GDM1 (cell line): ENCODE measurements around the gene RERE.

Experiments
- DNase-seq: peaks from one replicate; lab custom pipeline; 2025; lab: John Stamatoyannopoulos, UW

The RERE gene

DNA sequence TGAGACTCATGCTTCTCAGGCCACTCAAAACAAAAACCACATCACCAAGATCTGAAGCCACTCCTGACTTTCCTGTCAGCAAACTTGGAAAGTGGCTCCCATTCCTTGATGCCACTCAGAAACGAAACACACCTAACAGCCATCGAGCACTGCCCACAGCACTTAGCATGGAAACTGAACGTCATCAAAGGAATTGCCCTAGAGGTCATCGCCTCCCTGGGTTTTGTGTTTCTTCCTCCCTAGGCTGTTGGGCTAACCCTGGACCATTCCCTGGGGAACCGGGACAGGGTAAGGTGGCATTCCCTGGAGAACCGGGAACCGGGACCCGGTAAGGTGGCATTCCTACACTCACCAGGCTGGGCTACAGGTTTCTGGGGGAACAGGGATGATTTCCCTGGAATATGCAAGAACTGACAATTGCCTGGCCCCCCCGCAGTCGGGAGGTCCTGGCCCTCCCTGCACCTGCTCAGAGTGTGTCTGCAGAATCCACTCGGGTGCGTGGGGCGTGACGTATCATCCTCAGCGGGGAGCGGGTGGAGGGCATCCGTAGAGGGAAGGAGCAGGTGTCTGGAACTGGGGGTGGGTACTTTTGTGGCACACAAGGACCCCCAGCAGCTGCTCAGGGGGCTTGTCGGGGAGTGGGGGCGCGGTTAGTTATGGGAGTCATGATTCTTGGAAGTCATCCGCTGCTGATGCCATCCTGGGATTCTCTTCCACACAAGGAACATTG lies 469.2 kb downstream of the RERE start:
- DNase-seq: no peak

DNA sequence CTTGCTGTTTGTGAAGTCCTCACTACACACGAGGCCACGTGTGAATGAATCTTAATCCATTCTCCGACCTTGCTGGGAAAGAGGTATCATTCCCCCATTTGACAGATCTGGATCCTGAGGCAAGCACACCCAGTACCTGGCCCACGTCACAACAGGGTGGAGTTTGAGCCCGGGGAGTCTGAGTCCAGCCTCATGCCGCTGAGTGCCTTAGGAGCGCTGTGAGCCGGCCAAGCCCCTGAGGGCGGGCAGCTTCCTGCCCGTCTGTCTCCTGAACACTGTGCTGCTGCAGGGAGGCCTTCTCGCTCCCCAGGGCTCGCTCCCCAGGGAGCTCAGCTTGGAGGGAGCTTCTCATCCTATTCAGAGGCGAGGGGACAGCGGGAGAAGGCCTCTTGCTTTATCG lies 469.8 kb downstream of the RERE start:
- DNase-seq: no peak

DNA sequence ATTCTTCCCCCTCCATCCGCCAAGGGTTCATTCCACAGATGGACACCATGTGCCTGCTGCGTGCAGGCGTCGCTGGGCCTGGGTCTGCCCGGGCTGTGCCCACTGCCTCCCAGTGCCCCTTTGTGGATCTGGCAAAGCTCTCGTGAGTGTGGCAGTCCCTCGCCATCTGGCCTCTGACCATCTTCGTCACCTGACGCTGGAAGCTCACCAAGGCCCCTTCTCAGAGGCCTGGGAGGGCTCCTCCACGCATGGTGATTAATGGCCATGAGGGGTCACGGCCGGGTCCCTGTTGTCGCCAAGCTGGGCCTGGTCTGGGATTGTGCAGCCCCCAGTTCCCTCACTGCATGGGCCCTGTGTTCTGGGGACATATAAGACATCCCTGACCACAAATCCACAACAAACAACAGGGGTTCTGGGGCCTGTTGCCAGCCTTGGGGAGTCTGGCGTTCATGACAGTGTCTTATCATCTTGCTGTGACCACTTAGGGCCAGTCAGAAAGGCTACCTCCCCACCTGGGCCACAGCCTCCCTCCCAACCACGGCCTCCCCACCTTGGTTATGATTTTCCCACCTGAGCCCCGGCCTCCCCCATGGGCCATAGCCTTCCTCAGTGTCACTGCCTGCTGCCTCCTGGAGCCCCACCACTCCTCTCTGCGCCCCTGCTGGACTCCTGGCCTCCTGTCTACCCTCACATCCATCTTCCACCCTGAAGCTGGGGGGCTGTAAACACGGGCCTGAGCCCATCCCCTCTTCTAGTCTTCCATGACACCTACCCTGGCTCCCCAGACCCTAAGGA lies 471.6 kb downstream of the RERE start:
- DNase-seq: no peak

DNA sequence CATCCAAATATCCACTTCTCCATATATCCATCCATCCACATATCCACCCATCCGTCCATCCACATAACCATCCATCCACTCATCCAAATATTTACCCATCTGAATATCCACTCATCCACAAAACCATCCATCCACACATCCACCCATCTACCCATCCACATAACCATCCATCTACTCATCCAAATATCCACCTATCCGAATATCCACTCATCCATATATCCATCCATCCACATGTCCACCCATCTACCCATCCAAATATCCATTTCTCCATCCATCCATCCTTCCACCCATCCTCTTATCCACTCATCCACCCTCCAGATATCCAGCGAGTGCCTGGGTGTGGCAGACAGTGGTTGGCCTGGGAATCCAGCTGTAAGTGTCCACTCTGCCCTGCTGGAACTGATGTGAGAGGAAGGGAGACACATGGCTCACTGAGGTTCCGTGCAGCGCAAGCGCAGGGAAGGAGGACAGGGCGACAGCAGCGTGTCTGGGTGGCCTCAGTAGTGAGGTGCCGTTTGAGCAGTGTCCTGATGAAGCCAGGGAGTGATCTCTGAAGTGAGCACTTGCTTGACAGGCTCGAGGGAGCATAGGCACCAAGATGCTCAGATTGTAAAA lies 472.4 kb downstream of the RERE start:
- no peak for DNase-seq

DNA sequence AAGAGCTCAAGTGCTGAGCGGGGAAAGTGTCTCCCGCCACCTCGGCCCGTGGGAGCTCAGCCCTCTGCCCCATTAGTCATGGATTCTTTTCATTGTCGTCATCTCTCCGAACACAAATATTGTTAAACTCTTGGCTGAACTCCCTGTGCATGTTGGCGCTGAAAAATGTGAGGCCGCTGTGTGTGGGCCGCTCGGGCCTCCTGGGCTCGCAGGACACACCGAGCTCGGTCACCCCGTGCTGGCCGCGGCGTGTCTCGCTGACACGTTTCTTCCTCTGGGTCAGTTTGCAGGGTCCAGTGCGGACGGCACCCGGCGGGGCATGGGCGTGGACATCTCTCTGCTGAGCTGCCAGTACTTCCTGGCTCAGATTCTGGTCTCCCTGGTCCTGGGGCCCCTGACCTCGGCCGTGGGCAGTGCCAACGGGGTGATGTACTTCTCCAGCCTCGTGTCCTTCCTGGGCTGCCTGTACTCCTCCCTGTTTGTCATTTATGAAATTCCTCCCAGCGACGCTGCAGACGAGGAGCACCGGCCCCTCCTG lies 473.9 kb downstream of the RERE start:
- DNase-seq: no peak

DNA sequence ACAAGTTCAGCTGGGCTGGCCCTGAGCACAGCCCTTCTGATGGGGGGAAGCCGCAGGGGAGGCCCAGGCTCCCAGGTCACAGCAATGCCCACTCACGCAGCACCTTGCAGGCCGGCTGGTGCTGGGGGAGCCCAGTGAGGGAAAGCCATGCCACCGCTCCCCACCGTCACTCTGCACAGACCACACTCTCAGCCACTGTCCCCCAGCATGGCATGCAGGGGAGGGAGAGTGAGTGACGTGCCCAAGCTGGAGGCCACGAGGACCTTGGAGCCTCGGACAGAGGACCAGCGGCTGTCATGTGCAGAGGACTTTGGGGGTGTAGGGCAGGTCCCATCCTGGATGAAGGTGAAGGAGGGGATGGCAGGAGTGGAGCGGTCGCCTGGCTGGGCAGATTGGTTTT lies 474.4 kb downstream of the RERE start:
- no peak for DNase-seq

DNA sequence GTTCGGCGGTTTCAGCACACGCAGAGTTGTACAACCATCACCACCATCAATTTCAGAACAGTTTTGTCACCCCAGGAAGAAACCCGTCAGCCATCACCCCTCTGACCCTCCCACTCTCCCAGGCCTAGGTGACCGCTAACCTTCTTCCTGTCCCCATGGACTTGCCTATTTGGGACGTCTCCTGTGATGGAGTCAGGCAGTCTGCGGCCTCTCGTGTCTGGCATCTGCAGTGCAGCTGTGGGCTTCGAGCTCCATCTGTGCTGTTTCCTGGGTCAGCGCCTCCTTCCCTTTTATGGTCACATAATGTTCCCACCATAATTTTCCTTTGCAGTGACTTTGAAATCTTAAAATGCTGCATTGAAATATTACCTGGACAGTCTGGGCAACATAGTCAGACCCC lies 475.1 kb downstream of the RERE start:
- no peak for DNase-seq

DNA sequence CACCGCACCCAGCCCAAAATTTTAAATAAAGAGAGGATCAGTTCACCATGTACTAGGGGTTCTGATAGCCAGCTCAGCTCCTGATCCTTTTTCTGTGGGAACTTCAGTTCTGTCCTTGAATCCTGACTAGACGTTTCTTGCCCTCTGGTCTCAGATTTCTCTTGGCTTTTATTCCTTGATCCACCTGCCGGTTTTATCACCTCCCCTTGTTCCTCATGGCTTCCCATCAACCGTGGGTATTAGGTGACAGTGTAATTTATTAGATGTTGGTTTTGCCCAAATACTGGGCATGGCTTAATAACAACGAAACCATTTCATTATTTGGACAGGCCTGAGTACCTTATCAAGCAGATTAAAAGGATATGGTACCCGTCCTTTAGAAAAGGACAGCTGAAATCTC lies 477.0 kb downstream of the RERE start:
- no peak for DNase-seq

DNA sequence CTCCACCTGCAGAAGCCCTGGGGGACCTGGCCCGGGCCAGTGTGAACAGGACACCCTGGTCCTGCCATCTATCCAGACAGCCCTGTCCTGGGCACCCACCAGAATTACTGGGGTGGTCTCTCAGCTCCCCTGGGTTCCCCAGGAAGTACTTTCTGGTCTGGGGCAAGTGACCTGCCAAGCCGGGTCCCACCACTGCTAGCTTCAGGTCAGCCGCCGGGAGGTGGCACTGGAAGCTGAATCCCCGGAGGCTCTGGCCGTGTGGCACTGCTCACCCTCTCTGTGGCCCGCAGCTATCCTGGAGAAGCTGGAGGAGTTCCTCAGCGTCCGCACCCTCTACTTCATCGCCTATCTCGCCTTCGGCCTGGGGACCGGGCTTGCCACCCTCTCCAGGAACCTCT lies 478.2 kb downstream of the RERE start:
- no peak for DNase-seq

DNA sequence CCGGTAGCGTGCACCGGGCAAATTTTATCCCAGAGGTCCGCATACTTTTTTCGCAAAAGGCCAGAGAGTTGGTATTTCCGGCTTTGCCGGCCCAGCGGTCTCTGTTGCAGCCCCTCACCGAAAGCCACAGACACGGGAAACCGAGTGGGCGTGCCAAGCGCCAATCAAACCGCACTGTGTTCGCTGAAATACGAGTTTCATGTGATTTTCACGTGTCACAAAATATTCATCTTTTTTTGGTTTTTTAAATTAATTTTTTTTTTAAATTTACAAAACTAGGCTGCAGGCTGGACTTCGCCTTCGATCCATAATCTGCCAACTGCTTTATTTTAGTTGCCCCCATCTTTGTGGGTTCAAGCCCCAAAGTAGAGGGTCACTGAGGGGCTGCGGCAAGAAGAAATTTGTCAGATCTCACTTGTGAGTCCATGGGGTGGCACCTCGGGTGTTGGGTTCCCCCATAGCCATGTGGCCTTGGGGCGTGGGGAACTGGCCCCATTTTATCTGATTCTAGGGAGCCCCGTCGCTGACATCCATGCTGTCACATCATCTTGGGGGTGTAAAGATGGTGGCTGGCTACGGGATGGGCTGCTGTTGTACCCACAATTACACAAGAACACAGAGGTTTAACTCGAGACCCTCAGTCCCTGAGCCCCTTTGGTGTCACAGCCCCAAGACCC lies 478.8 kb downstream of the RERE start:
- no peak for DNase-seq

DNA sequence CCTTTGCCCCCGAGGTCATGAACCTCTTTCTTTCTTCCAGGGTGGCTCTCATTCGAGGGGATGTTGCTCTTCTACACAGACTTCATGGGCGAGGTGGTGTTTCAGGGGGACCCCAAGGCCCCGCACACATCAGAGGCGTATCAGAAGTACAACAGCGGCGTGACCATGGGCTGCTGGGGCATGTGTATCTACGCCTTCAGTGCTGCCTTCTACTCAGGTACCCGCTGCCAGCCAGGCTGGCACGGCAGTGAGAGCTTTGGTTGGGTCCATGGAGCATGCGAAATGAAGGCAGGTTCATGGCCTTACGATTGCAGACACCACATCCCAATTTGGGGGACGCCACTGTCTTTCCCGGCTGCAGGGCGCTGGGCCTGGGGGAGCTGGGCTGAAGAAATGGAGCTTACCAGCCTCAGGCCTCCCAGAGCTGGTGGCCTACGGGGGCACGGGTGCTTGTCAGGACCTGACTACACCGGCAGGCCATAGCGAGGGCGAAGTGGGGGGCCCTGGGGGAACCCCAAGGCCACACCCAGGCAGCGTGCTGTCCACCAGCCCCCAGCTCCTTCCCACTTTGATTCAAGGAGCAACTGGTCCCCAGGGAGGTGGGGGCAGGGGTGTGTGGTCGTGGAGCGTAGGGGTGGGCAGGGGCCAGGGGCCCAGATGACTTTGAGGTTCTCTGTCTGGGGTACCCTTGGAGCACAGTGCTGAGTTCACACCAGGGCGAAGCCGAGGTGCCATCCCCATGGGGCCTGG lies 479.5 kb downstream of the RERE start:
- DNase-seq: no peak

DNA sequence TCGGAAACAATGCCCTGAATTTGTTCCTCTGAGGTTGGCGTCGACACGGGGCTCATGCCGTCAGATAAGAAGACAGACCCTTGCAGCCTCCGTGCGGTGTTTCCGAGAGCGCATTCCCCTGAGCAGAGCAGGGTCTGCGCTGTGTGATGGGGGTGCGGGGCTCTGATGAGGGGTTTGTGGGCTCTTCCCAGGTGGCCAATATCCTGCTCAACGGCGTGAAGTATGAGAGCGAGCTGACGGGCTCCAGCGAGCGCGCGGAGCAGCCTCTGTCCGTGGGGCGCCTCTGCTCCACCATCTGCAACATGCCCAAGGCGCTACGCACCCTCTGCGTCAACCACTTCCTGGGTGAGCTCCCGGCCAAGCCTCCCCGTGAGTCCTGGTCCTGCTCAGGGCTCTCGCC lies 482.2 kb downstream of the RERE start:
- DNase-seq: no peak

DNA sequence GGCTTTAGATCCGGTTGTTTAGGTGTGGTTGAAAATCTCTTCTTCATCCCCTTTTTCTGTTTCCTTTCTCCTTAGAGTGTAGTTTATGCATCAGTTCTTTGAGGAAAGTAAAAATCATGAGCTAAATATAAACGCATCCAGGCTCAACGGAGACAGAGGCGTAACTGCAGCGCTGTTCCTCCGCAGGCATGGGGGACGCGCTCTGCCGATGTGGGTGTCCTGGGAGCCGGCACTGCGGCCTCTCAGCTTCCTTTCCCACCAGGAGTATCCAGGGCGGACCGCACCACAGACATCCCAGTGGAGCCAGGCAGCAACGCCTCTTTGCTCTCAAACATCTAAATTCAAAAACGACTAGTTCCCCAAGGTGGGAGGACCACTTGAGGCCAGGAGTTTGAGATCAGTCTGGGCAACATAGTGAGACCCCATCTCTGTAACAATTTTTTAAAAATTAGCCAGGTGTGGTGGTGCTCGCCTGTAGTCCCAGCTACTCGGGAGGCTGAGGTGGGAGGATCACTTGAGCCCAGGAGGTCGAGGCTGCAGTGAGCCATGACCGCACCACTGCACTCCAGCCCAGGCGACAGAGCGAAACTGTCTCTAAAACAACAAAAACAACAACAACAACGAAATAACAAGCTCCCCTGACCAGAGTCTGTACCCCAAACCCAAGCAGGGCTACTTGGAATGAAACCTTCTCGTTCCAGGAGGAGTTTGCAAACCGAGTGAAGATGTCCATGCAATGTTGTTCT lies 483.2 kb downstream of the RERE start:
- no peak for DNase-seq

DNA sequence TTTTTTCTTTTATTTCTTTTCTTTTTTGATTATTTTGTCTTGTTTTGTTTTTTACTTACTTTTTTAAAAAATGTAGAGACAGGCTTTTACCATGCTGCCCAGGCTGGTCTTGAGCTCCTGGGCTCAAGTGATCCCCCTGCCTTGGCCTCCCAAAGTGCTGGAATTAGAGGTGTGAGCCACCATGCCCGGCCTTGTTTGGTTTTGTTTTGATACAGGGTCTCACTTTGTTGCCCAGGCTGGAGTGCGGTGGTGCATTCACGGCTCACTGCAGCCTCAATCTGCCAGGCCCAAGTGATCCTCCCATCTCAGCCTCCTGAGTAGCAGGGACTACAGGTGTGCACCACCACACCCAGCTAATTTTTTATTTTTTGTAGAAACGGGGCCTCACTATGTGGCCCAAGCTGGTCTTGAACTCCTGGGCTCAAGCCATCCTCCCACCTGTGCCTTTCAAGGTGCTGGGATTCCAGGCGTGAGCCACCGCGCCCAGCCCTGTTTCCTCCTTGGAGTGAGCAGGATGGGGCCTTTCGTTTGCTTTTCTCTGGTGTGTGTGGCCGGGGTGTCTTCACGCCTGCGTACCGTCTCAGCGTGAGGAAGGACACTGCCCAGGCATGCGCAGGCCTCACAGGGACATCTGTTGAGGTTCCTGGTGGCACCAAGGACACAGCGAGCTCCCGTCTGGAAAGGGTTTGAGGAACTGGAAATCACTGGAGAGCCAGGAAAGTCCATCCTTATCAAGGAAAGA lies 484.0 kb downstream of the RERE start:
- DNase-seq: no peak

DNA sequence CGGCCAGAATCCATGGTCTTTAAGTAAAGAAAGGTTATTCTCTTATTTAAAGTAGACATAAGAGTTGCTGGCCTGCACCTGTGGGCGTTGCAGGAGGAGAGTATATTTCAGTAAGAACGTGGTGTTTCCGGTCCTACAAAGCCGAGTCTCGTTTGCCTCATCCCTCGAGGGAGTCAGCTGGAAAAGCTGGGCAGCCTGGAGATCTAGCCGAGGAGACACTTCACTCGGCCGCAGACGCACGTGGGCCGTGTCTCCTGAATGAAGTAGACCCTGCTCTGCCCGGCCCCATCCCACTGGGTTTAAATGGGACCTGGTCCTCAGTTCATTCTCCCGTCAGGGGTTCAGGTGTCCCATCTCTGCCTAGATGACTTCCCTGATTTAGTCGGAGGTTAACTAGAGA lies 484.6 kb downstream of the RERE start:
- no peak for DNase-seq

DNA sequence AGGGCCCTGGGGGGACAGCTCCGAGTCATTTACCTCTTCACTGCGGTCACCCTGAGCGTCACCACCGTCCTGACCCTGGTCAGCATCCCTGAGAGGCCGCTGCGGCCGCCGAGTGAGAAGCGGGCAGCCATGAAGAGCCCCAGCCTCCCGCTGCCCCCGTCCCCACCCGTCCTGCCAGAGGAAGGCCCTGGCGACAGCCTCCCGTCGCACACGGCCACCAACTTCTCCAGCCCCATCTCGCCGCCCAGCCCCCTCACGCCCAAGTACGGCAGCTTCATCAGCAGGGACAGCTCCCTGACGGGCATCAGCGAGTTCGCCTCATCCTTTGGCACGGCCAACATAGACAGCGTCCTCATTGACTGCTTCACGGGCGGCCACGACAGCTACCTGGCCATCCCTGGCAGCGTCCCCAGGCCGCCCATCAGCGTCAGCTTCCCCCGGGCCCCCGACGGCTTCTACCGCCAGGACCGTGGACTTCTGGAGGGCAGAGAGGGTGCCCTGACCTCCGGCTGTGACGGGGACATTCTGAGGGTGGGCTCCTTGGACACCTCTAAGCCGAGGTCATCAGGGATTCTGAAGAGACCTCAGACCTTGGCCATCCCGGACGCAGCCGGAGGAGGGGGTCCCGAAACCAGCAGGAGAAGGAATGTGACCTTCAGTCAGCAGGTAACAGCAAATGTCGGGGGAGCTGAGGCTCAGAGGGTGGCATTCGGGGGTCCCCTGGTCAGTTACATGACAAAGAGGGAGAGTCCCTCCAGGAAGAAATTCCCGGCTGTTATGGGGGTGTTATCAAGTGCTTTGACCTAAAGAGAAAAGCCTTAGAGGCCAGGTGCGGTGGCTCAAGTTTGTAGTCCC lies 486.9 kb downstream of the RERE start:
- no peak for DNase-seq

DNA sequence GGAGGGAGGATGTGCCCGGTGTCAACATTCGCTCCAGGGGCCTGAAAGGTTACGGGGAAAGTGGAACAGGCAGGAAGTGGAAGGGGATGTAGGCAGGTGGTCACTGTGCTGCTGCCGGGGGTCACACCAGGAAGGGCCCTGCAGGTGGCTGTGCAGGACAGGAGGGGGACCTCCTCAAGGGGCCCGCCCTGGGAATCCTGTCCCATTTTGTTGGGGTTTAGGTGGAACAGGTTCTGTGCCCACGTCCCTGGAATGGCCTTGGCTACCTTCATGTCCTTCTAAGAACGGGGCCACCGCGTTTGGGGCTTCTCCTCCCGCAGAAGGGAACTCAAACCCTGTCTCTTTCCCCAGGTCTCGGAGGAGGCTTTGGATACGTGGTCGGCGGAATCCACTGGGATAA lies 487.6 kb downstream of the RERE start:
- DNase-seq: no peak

DNA sequence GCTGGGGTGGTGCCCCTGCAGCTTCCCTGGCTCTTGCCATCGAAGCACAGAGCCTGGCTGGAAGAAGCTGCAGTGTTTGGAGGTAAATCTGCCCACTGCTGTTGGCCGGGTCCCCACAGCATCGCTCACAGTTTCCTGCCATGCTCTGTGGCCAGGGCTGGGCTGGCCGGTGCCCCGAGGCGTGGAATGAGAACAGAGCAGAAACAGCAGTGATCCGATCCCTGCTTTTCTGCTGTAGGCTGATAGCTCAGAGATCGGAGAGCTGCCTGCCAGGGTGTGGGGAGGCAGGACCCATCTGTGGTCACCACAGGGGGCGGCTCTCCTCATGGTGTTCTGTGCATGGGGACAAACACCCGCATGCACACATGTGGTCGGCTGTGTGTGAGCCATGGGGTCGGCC lies 488.0 kb downstream of the RERE start:
- DNase-seq: no peak

DNA sequence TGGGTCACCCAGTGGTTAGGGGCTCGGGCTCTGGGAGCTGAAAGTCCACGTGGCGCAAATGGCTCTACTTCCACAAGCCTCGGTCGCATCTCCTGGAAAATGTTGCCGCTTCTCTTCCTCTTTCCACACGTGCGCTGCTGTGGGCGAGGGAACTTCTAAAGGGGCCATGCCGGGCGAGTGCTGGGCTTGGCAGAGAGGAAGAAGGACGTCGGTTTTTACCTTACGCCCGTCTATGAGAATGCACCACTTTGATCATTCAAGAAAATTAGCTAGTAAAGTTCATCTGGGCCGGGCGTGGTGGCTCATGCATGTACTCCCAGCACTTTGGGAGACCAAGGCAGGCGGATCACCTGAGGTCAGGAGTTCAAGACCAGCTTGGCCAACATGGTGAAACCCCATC lies 489.2 kb downstream of the RERE start:
- no peak for DNase-seq
